Sigmoid colon (tissue), 7 donors: ENCODE results near the gene CACNG6. TPM values are rescaled to one million over a fixed set of nuclear protein-coding genes. Genes with fewer than 3 reads are reported as not detected.

Source experiments
- DNase-seq: peaks from one replicate; pipeline ENCODE4 v3.0.0-alpha.2; 2019
- H3K27ac ChIP-seq, 4 donors: fragments of 200-600 bp; sonication (generic); one replicate each; pipeline ENCODE4 v1.5.1; 2016 to 2019; ENCODE audit warnings: mild to moderate bottlenecking in 1 of 4
- H3K27me3 ChIP-seq, 3 donors: fragments of 200-600 bp; sonication (generic); one replicate each; pipeline ENCODE4 v1.5.1; 2019; ENCODE audit warnings: mild to moderate bottlenecking in 1 of 3
- H3K36me3 ChIP-seq, 4 donors: fragments of 200-600 bp; sonication (generic); one replicate each; pipeline ENCODE4 v1.5.1; 2016 to 2019
- H3K4me1 ChIP-seq, 4 donors: fragments of 200-600 bp; sonication (generic); one replicate each; pipeline ENCODE4 v1.5.1; 2017 to 2019
- H3K4me3 ChIP-seq, 4 donors: fragments of 200-600 bp; sonication (generic); one replicate each; pipeline ENCODE4 v1.5.1; 2017 to 2019; ENCODE audit warnings: mild to moderate bottlenecking in 2 of 4, moderate library complexity in 1 of 4
- H3K9me3 ChIP-seq, 4 donors: fragments of 200-600 bp in 3 of 4; sonication (generic) in 3 of 4; one replicate each; pipeline versions ENCODE4 v1.5.1 to v1.6.1; 2013 to 2019
- EP300 ChIP-seq, 4 donors: sonication (generic); formaldehyde crosslinking; IDR thresholded peaks; one replicate each; pipeline ENCODE4 v1.6.1; 2017; ENCODE audit warnings: antibody characterized with exemption in 4 of 4
- POLR2A ChIP-seq, 2 donors: fragments of 450-650 bp; IDR thresholded peaks; one replicate each; pipeline ENCODE4 v1.6.1; 2016; ENCODE audit warnings: antibody characterized with exemption in 2 of 2, mild to moderate bottlenecking in 2 of 2, moderate library complexity in 2 of 2
- POLR2AphosphoS5 ChIP-seq, 4 donors: sonication (generic); formaldehyde crosslinking; IDR thresholded peaks; one replicate each; pipeline ENCODE4 v1.6.1; 2017; ENCODE audit warnings: antibody characterized with exemption in 4 of 4
- WGBS, 2 donors: extraction: QIAGEN DNeasy Blood & Tissue Kit; methylation state at CpG; one replicate each; pipeline ENCODE4 v1.1.7; 2013; 5-methylcytosine and 5-hydroxymethylcytosine counted together
- intact Hi-C: fragments of 100-400 bp; cut with DNase I; formaldehyde crosslinking; loops from one replicate; pipeline ENCODE4 v1.15.1; 2023
- polyA plus RNA-seq, 3 donors: library from polyadenylated mRNA; stranded (reverse); fragments of 200-250 nt; gene quantifications; one replicate each; pipeline ENCODE4 v1.2.3, GENCODE V29; 2013
- total RNA-seq, 4 donors: library from RNA; depleted of rRNA; stranded (reverse); fragments of >200 nt; gene quantifications; one replicate each; pipeline ENCODE4 v1.1.0, GENCODE V29; 2016
- TF ChIP-seq, protein P1 (sequence below), 4 experiments: fragments of 450-650 bp in 3 of 4; fragments of 200-600 bp in 1 of 4; IDR thresholded peaks; one replicate each; pipeline ENCODE4 v1.5.1; 2016 to 2019; ENCODE audit warnings: antibody characterized with exemption in 4 of 4, mild to moderate bottlenecking in 3 of 4, moderate library complexity in 2 of 4
- donor health status: healthy with polysubstance abuse.
- donor health status: Bipolar disorder and iron deficiency.
- donor health status: healthy.

Gene CACNG6
- total and polyA plus RNA-seq, 7 donors: not detected

DNA sequence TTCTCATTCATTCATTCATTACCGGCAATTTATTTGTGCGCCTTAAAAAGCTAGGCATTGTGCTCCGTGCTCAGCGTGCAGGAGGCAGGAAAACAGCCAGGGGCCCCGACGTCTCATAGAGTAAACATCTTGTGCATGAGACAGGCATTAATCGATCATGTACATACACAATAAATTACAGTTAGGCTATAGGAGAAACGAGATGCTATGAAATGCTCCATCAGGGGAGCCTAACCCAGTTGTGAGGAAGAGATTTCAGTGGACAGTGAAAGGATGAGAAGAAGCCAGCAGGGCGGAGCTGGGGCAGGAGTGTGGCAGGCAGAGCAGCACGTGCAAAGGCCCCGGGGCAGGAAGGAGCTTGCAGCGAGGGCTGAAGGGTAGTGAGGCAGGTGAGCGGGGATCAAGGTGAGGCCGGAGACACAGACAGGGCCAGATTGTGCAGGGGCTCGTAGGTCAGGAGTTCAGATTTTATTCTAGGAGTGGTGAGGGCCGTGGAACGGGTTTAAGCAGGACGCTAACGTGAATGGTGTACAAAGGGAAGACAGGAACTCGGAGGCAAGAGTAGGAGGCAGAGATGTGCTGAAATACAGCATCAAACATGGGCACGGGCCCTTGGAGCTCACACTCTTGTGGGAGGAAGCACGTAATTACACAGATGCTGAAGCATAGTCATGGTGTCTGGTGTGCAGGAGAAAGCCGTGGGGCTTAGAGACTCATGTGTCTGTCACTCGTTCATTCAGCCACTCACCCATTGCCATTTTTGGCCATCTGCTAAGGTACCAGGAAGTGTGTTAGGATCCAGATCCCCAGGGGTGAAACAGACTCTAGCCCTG is 7.8 kb upstream of the CACNG6 start:
- no peak overlapping the region for H3K27ac ChIP-seq
- no peak overlapping the region for H3K4me3 ChIP-seq
- H3K4me1 ChIP-seq: peaks cover 0 to 24% (median 16%) of the 10 kb centered on the region in 4 donors
- intact Hi-C loops: no loop called here
- whole genome bisulfite sequencing, 2 donors: 78 to 84% methylated on average over 24 of the region's 24 CpGs
- no peaks in the 10 kb centered on the region for H3K9me3 ChIP-seq
- H3K27me3 ChIP-seq: peaks cover 27 to 64% (median 49%) of the 10 kb centered on the region in 3 donors
- TF ChIP-seq POLR2AphosphoS5 (IDR thresholded peaks at IDR 0.05): no peak
- TF ChIP-seq, protein P1, sequence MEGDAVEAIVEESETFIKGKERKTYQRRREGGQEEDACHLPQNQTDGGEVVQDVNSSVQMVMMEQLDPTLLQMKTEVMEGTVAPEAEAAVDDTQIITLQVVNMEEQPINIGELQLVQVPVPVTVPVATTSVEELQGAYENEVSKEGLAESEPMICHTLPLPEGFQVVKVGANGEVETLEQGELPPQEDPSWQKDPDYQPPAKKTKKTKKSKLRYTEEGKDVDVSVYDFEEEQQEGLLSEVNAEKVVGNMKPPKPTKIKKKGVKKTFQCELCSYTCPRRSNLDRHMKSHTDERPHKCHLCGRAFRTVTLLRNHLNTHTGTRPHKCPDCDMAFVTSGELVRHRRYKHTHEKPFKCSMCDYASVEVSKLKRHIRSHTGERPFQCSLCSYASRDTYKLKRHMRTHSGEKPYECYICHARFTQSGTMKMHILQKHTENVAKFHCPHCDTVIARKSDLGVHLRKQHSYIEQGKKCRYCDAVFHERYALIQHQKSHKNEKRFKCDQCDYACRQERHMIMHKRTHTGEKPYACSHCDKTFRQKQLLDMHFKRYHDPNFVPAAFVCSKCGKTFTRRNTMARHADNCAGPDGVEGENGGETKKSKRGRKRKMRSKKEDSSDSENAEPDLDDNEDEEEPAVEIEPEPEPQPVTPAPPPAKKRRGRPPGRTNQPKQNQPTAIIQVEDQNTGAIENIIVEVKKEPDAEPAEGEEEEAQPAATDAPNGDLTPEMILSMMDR (IDR thresholded peaks at IDR 0.05): no peak
- no peak for TF ChIP-seq POLR2A (IDR thresholded peaks at IDR 0.05)
- no peak for TF ChIP-seq EP300 (IDR thresholded peaks at IDR 0.05)
- no peak for DNase-seq
- no peaks in the 10 kb centered on the region for H3K36me3 ChIP-seq

DNA sequence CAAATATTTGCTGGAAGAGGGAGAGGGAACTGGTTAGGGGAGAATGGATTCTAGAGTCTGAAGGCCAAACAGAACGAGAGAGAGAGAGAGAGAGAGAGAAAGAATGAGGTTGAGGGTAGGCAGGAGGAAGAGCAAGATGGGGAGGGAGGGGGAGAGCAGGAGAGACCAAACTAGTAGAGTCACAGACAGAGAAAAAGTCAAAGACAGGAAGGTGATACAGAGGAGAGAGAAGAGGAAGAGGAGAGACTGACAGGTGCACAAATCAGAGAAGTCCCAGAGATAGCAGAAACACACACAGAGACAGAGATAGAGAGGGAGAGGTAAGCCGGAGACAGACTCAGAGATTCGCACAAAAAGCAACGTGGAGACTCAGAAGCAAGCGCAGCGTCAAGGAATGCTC is 5.6 kb upstream of the CACNG6 start:
- intact Hi-C loops: no loop called here
- H3K4me3 ChIP-seq: no peak overlapping the region
- H3K36me3 ChIP-seq: no peaks in the 10 kb centered on the region
- TF ChIP-seq POLR2A (IDR thresholded peaks at IDR 0.05) (no peak), POLR2AphosphoS5 (IDR thresholded peaks at IDR 0.05) (no peak), EP300 (IDR thresholded peaks at IDR 0.05) (no peak)
- TF ChIP-seq, protein P1 (IDR thresholded peaks at IDR 0.05): no peak
- 72 to 76% methylated on average over 6 of the region's 6 CpGs for WGBS, 2 donors
- H3K9me3 ChIP-seq: no peaks in the 10 kb centered on the region
- no peak overlapping the region for H3K27ac ChIP-seq
- DNase-seq: no peak
- H3K27me3 ChIP-seq: peaks cover 13 to 47% (median 27%) of the 10 kb centered on the region in 3 donors
- H3K4me1 ChIP-seq: peaks cover 0 to 11% (median 10%) of the 10 kb centered on the region in 4 donors

DNA sequence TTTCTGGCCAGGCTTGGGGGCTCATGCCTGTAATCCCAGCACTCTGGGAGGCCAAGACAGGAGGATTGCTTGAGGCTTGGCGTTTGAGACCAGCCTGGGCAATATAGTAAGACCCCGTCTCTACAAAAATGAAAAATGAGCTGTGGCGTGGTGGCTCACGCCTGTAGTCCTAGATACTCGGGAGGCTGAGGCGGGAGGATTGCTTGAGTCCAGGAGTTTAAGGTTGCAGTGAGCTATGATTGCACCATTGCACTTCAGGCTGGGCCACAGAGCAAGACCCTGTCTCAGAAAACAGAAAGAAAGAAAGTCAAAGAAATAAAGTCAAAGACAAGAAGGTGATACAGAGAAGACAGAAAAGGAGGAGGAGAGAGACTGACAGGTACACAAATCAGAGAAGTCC is 2.5 kb upstream of the CACNG6 start:
- no peak overlapping the region for H3K27ac ChIP-seq
- intact Hi-C loops: no loop called here
- no peak overlapping the region for H3K4me3 ChIP-seq
- peaks cover 26 to 48% (median 33%) of the 10 kb centered on the region in 3 donors for H3K27me3 ChIP-seq
- TF ChIP-seq POLR2AphosphoS5 (IDR thresholded peaks at IDR 0.05): no peak
- TF ChIP-seq POLR2A (IDR thresholded peaks at IDR 0.05): no peak
- TF ChIP-seq EP300 (IDR thresholded peaks at IDR 0.05): no peak
- TF ChIP-seq, protein P1 (IDR thresholded peaks at IDR 0.05): no peak
- no peaks in the 10 kb centered on the region for H3K36me3 ChIP-seq
- peaks cover 0 to 15% (median 10%) of the 10 kb centered on the region in 4 donors for H3K4me1 ChIP-seq
- WGBS, 2 donors: 83 to 89% methylated on average over 6 of the region's 6 CpGs
- DNase-seq: no peak
- no peaks in the 10 kb centered on the region for H3K9me3 ChIP-seq

DNA sequence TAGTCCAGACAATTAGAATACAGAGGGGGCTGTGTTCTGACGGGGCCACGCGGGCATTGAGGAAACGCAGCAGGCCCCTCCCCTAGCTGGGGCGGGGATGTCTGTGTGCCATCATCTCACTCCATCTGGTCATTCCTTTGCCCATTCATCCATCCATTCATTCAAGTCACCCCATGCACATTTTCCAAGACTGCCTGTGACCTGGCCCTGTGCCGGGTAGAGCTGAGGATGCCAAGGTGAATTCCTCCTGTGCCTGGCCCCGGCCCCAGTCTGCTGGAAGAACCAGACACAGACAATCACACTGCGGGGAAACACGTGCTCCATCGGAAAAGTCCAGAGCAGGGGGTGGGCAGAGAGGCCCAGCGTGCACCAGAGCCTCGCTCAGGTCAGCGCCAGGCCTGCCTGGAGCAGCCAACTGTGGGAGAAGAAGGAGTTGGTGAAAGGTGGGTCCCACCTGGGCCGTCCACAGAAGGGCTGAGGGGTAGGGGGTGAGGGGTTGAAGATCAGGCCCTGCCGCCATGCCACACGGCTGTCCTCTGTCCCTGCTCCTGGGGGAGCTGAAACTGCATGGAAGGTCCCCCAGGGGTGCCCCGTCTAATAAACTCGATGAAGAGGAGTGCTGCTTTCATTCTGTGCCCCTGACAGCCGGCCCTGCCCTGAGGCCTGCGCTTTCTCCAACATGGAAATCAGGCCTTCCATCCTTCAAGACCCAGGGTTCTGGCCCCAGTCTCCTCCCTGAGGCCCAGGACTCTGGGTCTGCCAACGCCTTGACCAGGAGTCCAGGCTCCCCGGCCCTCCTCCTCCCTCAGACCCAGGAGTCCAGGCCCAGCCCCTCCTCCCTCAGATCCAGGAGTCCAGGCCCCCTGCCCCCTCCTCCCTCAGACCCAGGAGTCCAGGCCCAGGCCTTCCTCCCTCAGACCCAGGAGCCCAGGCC is 1.6 kb upstream of the CACNG6 start:
- intact Hi-C loops: no loop called here
- Histone ChIP-seq H3K4me1 (peaks cover 0 to 15% (median 10%) of the 10 kb centered on the region in 4 donors), H3K9me3 (no peaks in the 10 kb centered on the region), H3K36me3 (no peaks in the 10 kb centered on the region), H3K4me3 (no peak overlapping the region), H3K27me3 (peaks cover 30 to 50% (median 38%) of the 10 kb centered on the region in 3 donors), H3K27ac (no peak overlapping the region)
- no peak for DNase-seq
- WGBS, 2 donors: 49 to 69% methylated on average over 22 of the region's 22 CpGs
- TF ChIP-seq POLR2A (IDR thresholded peaks at IDR 0.05) (no peak), EP300 (IDR thresholded peaks at IDR 0.05) (no peak), POLR2AphosphoS5 (IDR thresholded peaks at IDR 0.05) (no peak)
- TF ChIP-seq, protein P1 (IDR thresholded peaks at IDR 0.05): no peak
